Ovary (tissue), 9 donors: ENCODE measurements around the gene COL13A1. TPM values are rescaled to one million over a fixed set of nuclear protein-coding genes. Genes with fewer than 3 reads are reported as not detected.

ENCODE experiments used
- DNase-seq, 5 donors: peaks; one replicate each; pipeline ENCODE4 v3.0.0-alpha.2; 2019 to 2020
- H3K27ac ChIP-seq, 2 donors: fragments of 200-600 bp; one replicate each; pipeline versions ENCODE4 v1.5.1 to v1.8.0; 2019 to 2022
- H3K27me3 ChIP-seq: fragments of 200-600 bp; one replicate; pipeline ENCODE4 v1.8.0; 2022
- H3K36me3 ChIP-seq: fragments of 200-600 bp; sonication (generic); one replicate; pipeline ENCODE4 v1.5.1; 2019
- H3K4me1 ChIP-seq: one replicate; pipeline ENCODE4 v1.8.1; 2013; ENCODE audit warnings: mild to moderate bottlenecking, moderate library complexity; ENCODE audit not compliant: insufficient read depth
- H3K4me3 ChIP-seq: fragments of 200-600 bp; sonication (generic); one replicate; pipeline ENCODE4 v1.5.1; 2017
- H3K9me3 ChIP-seq, 2 donors: fragments of 200-600 bp in 1 of 2; sonication (generic) in 1 of 2; one replicate each; pipeline versions ENCODE4 v1.5.1 to v1.8.1; 2013 to 2019; ENCODE audit warnings: mild to moderate bottlenecking in 1 of 2, moderate library complexity in 1 of 2
- CTCF ChIP-seq, 3 donors: fragments of 450-650 bp in 2 of 3; fragments of 200-600 bp in 1 of 3; IDR thresholded peaks; one replicate each; pipeline versions ENCODE4 v1.5.1 to v1.8.0; 2016 to 2022; ENCODE audit warnings: antibody characterized with exemption in 3 of 3, mild to moderate bottlenecking in 1 of 3
- EP300 ChIP-seq: sonication (generic); formaldehyde crosslinking; IDR thresholded peaks from one replicate; pipeline ENCODE4 v1.6.1; 2017; ENCODE audit warnings: antibody characterized with exemption
- POLR2A ChIP-seq: fragments of 450-650 bp; IDR thresholded peaks from one replicate; pipeline ENCODE4 v1.6.1; 2017; ENCODE audit warnings: antibody characterized with exemption, mild to moderate bottlenecking, moderate library complexity
- WGBS, 3 donors: extraction: QIAGEN DNeasy Blood & Tissue Kit in 1 of 3; methylation state at CpG; one replicate each; pipeline versions ENCODE4 v1.1.5 to v1.1.7; 2013 to 2017; 5-methylcytosine and 5-hydroxymethylcytosine counted together
- intact Hi-C, 4 donors: fragments of 100-400 bp; cut with DNase I; formaldehyde crosslinking; loops; one replicate each; pipeline versions ENCODE4 v1.11.0 to v1.15.1; 2022 to 2023
- polyA plus RNA-seq, 2 donors: library from polyadenylated mRNA; stranded (reverse); fragments of 200-250 nt in 1 of 2; fragments of 350-450 nt in 1 of 2; fragmentation: Illumina TruSeq in 1 of 2; extraction: RNeasy Lipid Tissue Mini Kit (QIAGEN cat#74804) in 1 of 2; gene quantifications; one replicate each; pipeline ENCODE4 v1.2.3, GENCODE V29; 2013 to 2014
- total RNA-seq, 7 donors: library from RNA; depleted of rRNA in 2 of 7; stranded (reverse); fragments of >200 nt in 2 of 7; fragmentation: NEBNext Ultra II Directional in 3 of 7; extraction: Animal tissue kit (Norgen Biotek cat#: 25700) in 3 of 7; gene quantifications; one replicate each; pipeline versions ENCODE4 v1.1.0 to v1.2.4, GENCODE V29; 2016 to 2023
- donor health status: DM: no; HTN: no; CAD: no; lungs with moderate emphysema.
- donor health status: DM: no; HTN: no; CAD: no.
- donor health status: Bipolar disorder and iron deficiency.
- donor health status: DM: yes; HTN: yes; CAD: no.
- donor health status: DM: no; HTN: no; CAD: no.
- donor health status: DM: yes; HTN: yes; CAD: no.

COL13A1 gene
- total and polyA plus RNA-seq, 9 donors, result 0.48 to 3.1 (median 1.1) TPM

- WGBS, 3 donors, result 80 to 91% (median 89%) methylated on average over 9 of the region's 9 CpGs
- intact Hi-C loops, result no loop called here
These were observed 26.6 kb downstream of the COL13A1 start for GRCh38 chr10:69828144-69828870.

GRCh38 chr10:69829775-69830174 is 28.1 kb downstream of the COL13A1 start:
- H3K27me3 ChIP-seq, result no peaks in the 10 kb centered on the region
- no peak for DNase-seq
- intact Hi-C loops, result no loop called here
- WGBS, 3 donors, result 6 to 19% (median 13%) methylated on average over 8 of the region's 8 CpGs
- TF ChIP-seq POLR2A, result no peak
- TF ChIP-seq EP300, result no peak
- no peak for TF ChIP-seq CTCF (IDR thresholded peaks at IDR 0.05)
- no peak overlapping the region for H3K27ac ChIP-seq
- no peak overlapping the region for H3K4me3 ChIP-seq
- no peaks in the 10 kb centered on the region for H3K4me1 ChIP-seq
- no peaks in the 10 kb centered on the region for H3K9me3 ChIP-seq
- H3K36me3 ChIP-seq, result no peaks in the 10 kb centered on the region

More at GRCh38 chr10:69828144-69828870, 26.6 kb downstream of the COL13A1 start:
- Histone ChIP-seq H3K27ac (no peak overlapping the region), H3K36me3 (no peaks in the 10 kb centered on the region), H3K9me3 (no peaks in the 10 kb centered on the region), H3K4me3 (no peak overlapping the region), H3K4me1 (no peaks in the 10 kb centered on the region), H3K27me3 (no peaks in the 10 kb centered on the region)
- TF ChIP-seq POLR2A (no peak), EP300 (no peak), CTCF (IDR thresholded peaks at IDR 0.05) (no peak)
- no peak for DNase-seq

- no peaks in the 10 kb centered on the region for H3K9me3 ChIP-seq
- no peaks in the 10 kb centered on the region for H3K4me1 ChIP-seq
- intact Hi-C loops, result no loop called here
- no peaks in the 10 kb centered on the region for H3K36me3 ChIP-seq
- DNase-seq, result no peak
- H3K4me3 ChIP-seq, result no peak overlapping the region
- WGBS, 3 donors, result 72 to 82% (median 77%) methylated on average over 5 of the region's 5 CpGs
- TF ChIP-seq EP300 (no peak), POLR2A (no peak)
- no peaks in the 10 kb centered on the region for H3K27me3 ChIP-seq
- H3K27ac ChIP-seq, result no peak overlapping the region
These were observed 29.6 kb downstream of the COL13A1 start for GRCh38 chr10:69831231-69831855.

GRCh38 chr10:69835233-69835632 is 33.5 kb downstream of the COL13A1 start:
- H3K9me3 ChIP-seq, result no peaks in the 10 kb centered on the region
- no peak overlapping the region for H3K4me3 ChIP-seq
- H3K27me3 ChIP-seq, result no peaks in the 10 kb centered on the region
- H3K36me3 ChIP-seq, result no peaks in the 10 kb centered on the region
- no peaks in the 10 kb centered on the region for H3K4me1 ChIP-seq
- no peak for TF ChIP-seq CTCF (IDR thresholded peaks at IDR 0.05)
- TF ChIP-seq EP300, result no peak
- TF ChIP-seq POLR2A, result no peak
- no peak for DNase-seq
- WGBS, 3 donors, result 83 to 91% (median 86%) methylated on average over 6 of the region's 6 CpGs
- no peak overlapping the region for H3K27ac ChIP-seq
- intact Hi-C loops, result no loop called here
